OCI-LY3 (cell line): ENCODE results near the gene MAP4K3.

Experiments used
- CTCF ChIP-seq: fragments of 200-600, 300-600 bp; sonication (generic); IDR thresholded peaks from 2 replicates; pipeline ENCODE4 v1.5.1; 2014; ENCODE audit warnings: antibody characterized with exemption, low read length, low read depth
- EZH2phosphoT487 ChIP-seq: fragments of 200-600 bp; shearing (Covaris generic); IDR thresholded peaks from 2 replicates; pipeline ENCODE4 v1.6.1; 2018; ENCODE audit warnings: antibody characterized with exemption, mixed run types, low read depth

DNA sequence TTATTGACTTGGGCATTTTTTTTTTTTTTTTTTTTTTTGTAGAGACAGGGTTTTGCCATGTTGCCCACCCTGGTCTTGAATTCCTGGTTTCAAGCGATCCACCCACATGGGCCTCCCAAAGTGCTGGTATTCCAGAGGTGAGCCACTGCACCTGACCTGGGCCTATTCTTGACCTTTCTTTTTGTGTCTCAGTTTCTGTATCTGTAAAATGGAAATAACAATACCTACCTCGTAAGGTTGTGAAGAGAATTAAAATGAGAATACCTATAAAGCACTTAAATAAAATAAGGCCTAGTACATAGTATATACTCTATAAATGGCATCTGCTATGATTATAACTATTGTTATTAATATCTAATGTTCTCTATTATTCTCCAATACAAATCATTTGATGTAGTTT, 15.7 kb downstream of the MAP4K3 start:
- TF ChIP-seq CTCF (no peak), EZH2phosphoT487 (no peak)
